ENCODE measurements around the gene SLC27A2.

Gene SLC27A2

GRCh38 chr15:50218291-50218690 lies 36.3 kb downstream of the SLC27A2 start:
- H3K36me3 ChIP-seq (ENCODE audit: control insufficient read depth in 1 of 2, insufficient read depth in 2 of 2, low read length in 2 of 2), result no peaks in the 10 kb centered on the region
- no peak overlapping the region for H3K4me3 ChIP-seq (ENCODE audit: low read depth in 1 of 2, low read length in 2 of 2)
- H3K27me3 ChIP-seq (ENCODE audit: control insufficient read depth in 1 of 2, insufficient read depth in 2 of 2, low read length in 2 of 2), result no peaks in the 10 kb centered on the region
- no peak overlapping the region for H3K27ac ChIP-seq (ENCODE audit: low read depth, low read length)
- H3K9me3 ChIP-seq (ENCODE audit: control insufficient read depth in 1 of 2, low read length in 2 of 2), result no peaks in the 10 kb centered on the region
- H3K4me1 ChIP-seq (ENCODE audit: control insufficient read depth in 1 of 2, insufficient read depth in 2 of 2, low read length in 2 of 2), result no peaks in the 10 kb centered on the region
- H3K9ac ChIP-seq (ENCODE audit: low read depth in 1 of 2, low read length in 2 of 2), result no peak overlapping the region

GRCh38 chr15:50218691-50219090 lies 36.7 kb downstream of the SLC27A2 start:
- H3K36me3 ChIP-seq (ENCODE audit: control insufficient read depth in 1 of 2, insufficient read depth in 2 of 2, low read length in 2 of 2), result no peaks in the 10 kb centered on the region
- no peak overlapping the region for H3K27ac ChIP-seq (ENCODE audit: low read depth, low read length)
- H3K4me1 ChIP-seq (ENCODE audit: control insufficient read depth in 1 of 2, insufficient read depth in 2 of 2, low read length in 2 of 2), result no peaks in the 10 kb centered on the region
- H3K9me3 ChIP-seq (ENCODE audit: control insufficient read depth in 1 of 2, low read length in 2 of 2), result no peaks in the 10 kb centered on the region
- no peaks in the 10 kb centered on the region for H3K27me3 ChIP-seq (ENCODE audit: control insufficient read depth in 1 of 2, insufficient read depth in 2 of 2, low read length in 2 of 2)
- H3K9ac ChIP-seq (ENCODE audit: low read depth in 1 of 2, low read length in 2 of 2), result no peak overlapping the region
- H3K4me3 ChIP-seq (ENCODE audit: low read depth in 1 of 2, low read length in 2 of 2), result no peak overlapping the region

GRCh38 chr15:50219820-50220219 lies 37.8 kb downstream of the SLC27A2 start:
- Histone ChIP-seq H3K27ac (ENCODE audit: low read depth, low read length) (no peak overlapping the region), H3K4me1 (ENCODE audit: control insufficient read depth in 1 of 2, insufficient read depth in 2 of 2, low read length in 2 of 2) (no peaks in the 10 kb centered on the region), H3K9me3 (ENCODE audit: control insufficient read depth in 1 of 2, low read length in 2 of 2) (no peaks in the 10 kb centered on the region), H3K27me3 (ENCODE audit: control insufficient read depth in 1 of 2, insufficient read depth in 2 of 2, low read length in 2 of 2) (no peaks in the 10 kb centered on the region), H3K9ac (ENCODE audit: low read depth in 1 of 2, low read length in 2 of 2) (no peak overlapping the region), H3K36me3 (ENCODE audit: control insufficient read depth in 1 of 2, insufficient read depth in 2 of 2, low read length in 2 of 2) (no peaks in the 10 kb centered on the region), H3K4me3 (ENCODE audit: low read depth in 1 of 2, low read length in 2 of 2) (no peak overlapping the region)

DNA sequence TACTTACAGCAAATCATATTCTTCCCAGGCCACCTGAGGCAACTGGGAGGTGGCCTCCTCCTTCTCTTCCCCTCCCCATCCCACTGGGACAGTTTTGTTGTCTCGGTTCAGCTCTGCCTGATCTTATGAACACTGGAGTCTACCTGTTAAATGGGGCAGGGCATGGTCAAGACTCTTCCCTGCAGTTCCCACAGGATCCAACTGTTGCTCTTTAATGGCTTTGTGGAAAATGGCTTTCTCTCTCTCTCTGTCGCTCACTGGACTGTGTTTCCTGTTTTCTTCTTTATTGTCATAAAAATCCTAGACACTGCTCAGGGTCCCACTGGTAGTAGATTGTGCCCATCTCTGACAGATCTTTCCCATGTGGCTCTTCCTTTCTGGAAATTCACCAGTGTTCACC lies 40.2 kb downstream of the SLC27A2 start:
- H3K4me3 ChIP-seq (ENCODE audit: low read depth in 1 of 2, low read length in 2 of 2), result no peak overlapping the region
- no peaks in the 10 kb centered on the region for H3K27me3 ChIP-seq (ENCODE audit: control insufficient read depth in 1 of 2, insufficient read depth in 2 of 2, low read length in 2 of 2)
- no peaks in the 10 kb centered on the region for H3K4me1 ChIP-seq (ENCODE audit: control insufficient read depth in 1 of 2, insufficient read depth in 2 of 2, low read length in 2 of 2)
- peaks cover 0 to 2% of the 10 kb centered on the region in 2 donors for H3K36me3 ChIP-seq (ENCODE audit: control insufficient read depth in 1 of 2, insufficient read depth in 2 of 2, low read length in 2 of 2)
- H3K9me3 ChIP-seq (ENCODE audit: control insufficient read depth in 1 of 2, low read length in 2 of 2), result no peaks in the 10 kb centered on the region
- no peak overlapping the region for H3K9ac ChIP-seq (ENCODE audit: low read depth in 1 of 2, low read length in 2 of 2)
- H3K27ac ChIP-seq (ENCODE audit: low read depth, low read length), result no peak overlapping the region

GRCh38 chr15:50224606-50225005 lies 42.6 kb downstream of the SLC27A2 start:
- H3K4me3 ChIP-seq (ENCODE audit: low read depth in 1 of 2, low read length in 2 of 2), result no peak overlapping the region
- H3K36me3 ChIP-seq (ENCODE audit: control insufficient read depth in 1 of 2, insufficient read depth in 2 of 2, low read length in 2 of 2), result peaks cover 0 to 5% of the 10 kb centered on the region in 2 donors
- H3K27ac ChIP-seq (ENCODE audit: low read depth, low read length), result no peak overlapping the region
- no peaks in the 10 kb centered on the region for H3K9me3 ChIP-seq (ENCODE audit: control insufficient read depth in 1 of 2, low read length in 2 of 2)
- no peaks in the 10 kb centered on the region for H3K4me1 ChIP-seq (ENCODE audit: control insufficient read depth in 1 of 2, insufficient read depth in 2 of 2, low read length in 2 of 2)
- no peak overlapping the region for H3K9ac ChIP-seq (ENCODE audit: low read depth in 1 of 2, low read length in 2 of 2)
- no peaks in the 10 kb centered on the region for H3K27me3 ChIP-seq (ENCODE audit: control insufficient read depth in 1 of 2, insufficient read depth in 2 of 2, low read length in 2 of 2)

GRCh38 chr15:50225057-50225456 lies 43.1 kb downstream of the SLC27A2 start:
- no peak overlapping the region for H3K9ac ChIP-seq (ENCODE audit: low read depth in 1 of 2, low read length in 2 of 2)
- no peak overlapping the region for H3K4me3 ChIP-seq (ENCODE audit: low read depth in 1 of 2, low read length in 2 of 2)
- no peaks in the 10 kb centered on the region for H3K9me3 ChIP-seq (ENCODE audit: control insufficient read depth in 1 of 2, low read length in 2 of 2)
- H3K27ac ChIP-seq (ENCODE audit: low read depth, low read length), result no peak overlapping the region
- H3K4me1 ChIP-seq (ENCODE audit: control insufficient read depth in 1 of 2, insufficient read depth in 2 of 2, low read length in 2 of 2), result no peaks in the 10 kb centered on the region
- no peaks in the 10 kb centered on the region for H3K27me3 ChIP-seq (ENCODE audit: control insufficient read depth in 1 of 2, insufficient read depth in 2 of 2, low read length in 2 of 2)
- peaks cover 0 to 5% of the 10 kb centered on the region in 2 donors for H3K36me3 ChIP-seq (ENCODE audit: control insufficient read depth in 1 of 2, insufficient read depth in 2 of 2, low read length in 2 of 2)

- no peaks in the 10 kb centered on the region for H3K9me3 ChIP-seq (ENCODE audit: control insufficient read depth in 1 of 2, low read length in 2 of 2)
- no peaks in the 10 kb centered on the region for H3K27me3 ChIP-seq (ENCODE audit: control insufficient read depth in 1 of 2, insufficient read depth in 2 of 2, low read length in 2 of 2)
- no peak overlapping the region for H3K9ac ChIP-seq (ENCODE audit: low read depth in 1 of 2, low read length in 2 of 2)
- no peak overlapping the region for H3K27ac ChIP-seq (ENCODE audit: low read depth, low read length)
- no peak overlapping the region for H3K4me3 ChIP-seq (ENCODE audit: low read depth in 1 of 2, low read length in 2 of 2)
- peaks cover 0 to 5% of the 10 kb centered on the region in 2 donors for H3K36me3 ChIP-seq (ENCODE audit: control insufficient read depth in 1 of 2, insufficient read depth in 2 of 2, low read length in 2 of 2)
- H3K4me1 ChIP-seq (ENCODE audit: control insufficient read depth in 1 of 2, insufficient read depth in 2 of 2, low read length in 2 of 2), result no peaks in the 10 kb centered on the region
Observed at GRCh38 chr15:50225938-50226337, 43.9 kb downstream of the SLC27A2 start.

- Histone ChIP-seq H3K27ac (ENCODE audit: low read depth, low read length) (no peak overlapping the region), H3K9ac (ENCODE audit: low read depth in 1 of 2, low read length in 2 of 2) (no peak overlapping the region), H3K36me3 (ENCODE audit: control insufficient read depth in 1 of 2, insufficient read depth in 2 of 2, low read length in 2 of 2) (peaks cover 0 to 5% of the 10 kb centered on the region in 2 donors), H3K4me3 (ENCODE audit: low read depth in 1 of 2, low read length in 2 of 2) (no peak overlapping the region), H3K9me3 (ENCODE audit: control insufficient read depth in 1 of 2, low read length in 2 of 2) (no peaks in the 10 kb centered on the region), H3K4me1 (ENCODE audit: control insufficient read depth in 1 of 2, insufficient read depth in 2 of 2, low read length in 2 of 2) (no peaks in the 10 kb centered on the region), H3K27me3 (ENCODE audit: control insufficient read depth in 1 of 2, insufficient read depth in 2 of 2, low read length in 2 of 2) (no peaks in the 10 kb centered on the region)
Observed at GRCh38 chr15:50227076-50227475, 45.1 kb downstream of the SLC27A2 start.

DNA sequence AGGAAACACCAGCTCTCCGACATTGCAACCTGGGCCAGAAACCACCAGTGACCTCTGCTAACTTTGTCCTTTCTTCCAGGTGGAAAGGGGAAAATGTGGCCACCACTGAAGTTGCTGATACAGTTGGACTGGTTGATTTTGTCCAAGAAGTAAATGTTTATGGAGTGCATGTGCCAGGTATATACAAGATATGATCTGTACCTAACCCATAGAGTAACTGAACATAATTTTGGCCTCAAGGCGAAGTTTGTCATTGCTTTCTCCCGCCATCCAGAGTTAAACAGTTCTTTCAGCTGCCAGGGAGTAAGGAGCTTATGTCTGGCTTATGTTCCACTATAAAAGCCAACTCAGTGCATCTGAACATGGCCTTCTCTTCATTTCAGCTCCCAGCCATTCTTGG lies 46.9 kb downstream of the SLC27A2 start:
- no peaks in the 10 kb centered on the region for H3K4me1 ChIP-seq (ENCODE audit: control insufficient read depth in 1 of 2, insufficient read depth in 2 of 2, low read length in 2 of 2)
- H3K36me3 ChIP-seq (ENCODE audit: control insufficient read depth in 1 of 2, insufficient read depth in 2 of 2, low read length in 2 of 2), result peaks cover 0 to 5% of the 10 kb centered on the region in 2 donors
- H3K9me3 ChIP-seq (ENCODE audit: control insufficient read depth in 1 of 2, low read length in 2 of 2), result no peaks in the 10 kb centered on the region
- no peak overlapping the region for H3K27ac ChIP-seq (ENCODE audit: low read depth, low read length)
- H3K27me3 ChIP-seq (ENCODE audit: control insufficient read depth in 1 of 2, insufficient read depth in 2 of 2, low read length in 2 of 2), result no peaks in the 10 kb centered on the region
- H3K9ac ChIP-seq (ENCODE audit: low read depth in 1 of 2, low read length in 2 of 2), result no peak overlapping the region
- no peak overlapping the region for H3K4me3 ChIP-seq (ENCODE audit: low read depth in 1 of 2, low read length in 2 of 2)

DNA sequence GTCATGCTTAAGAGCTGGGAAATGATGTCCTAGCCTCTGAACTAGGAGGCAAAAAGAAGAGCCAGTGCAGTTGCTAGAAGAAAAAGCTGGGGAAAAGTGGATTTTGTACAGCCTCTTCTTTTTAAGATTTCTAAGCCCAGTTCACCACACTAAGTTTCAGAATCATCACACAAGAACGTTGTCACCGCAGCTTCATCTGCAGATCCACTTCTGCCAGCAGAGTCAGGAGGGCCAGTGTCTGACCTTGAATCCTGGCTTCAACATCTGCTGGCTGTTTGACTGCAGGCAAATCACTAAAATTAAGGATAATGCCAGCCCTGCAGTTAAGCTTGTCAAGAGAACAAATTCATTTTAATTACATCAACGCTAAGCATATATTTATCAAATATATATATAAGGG lies 47.3 kb downstream of the SLC27A2 start:
- Histone ChIP-seq H3K9me3 (ENCODE audit: control insufficient read depth in 1 of 2, low read length in 2 of 2) (no peaks in the 10 kb centered on the region), H3K27me3 (ENCODE audit: control insufficient read depth in 1 of 2, insufficient read depth in 2 of 2, low read length in 2 of 2) (no peaks in the 10 kb centered on the region), H3K36me3 (ENCODE audit: control insufficient read depth in 1 of 2, insufficient read depth in 2 of 2, low read length in 2 of 2) (peaks cover 0 to 5% of the 10 kb centered on the region in 2 donors), H3K9ac (ENCODE audit: low read depth in 1 of 2, low read length in 2 of 2) (no peak overlapping the region), H3K4me3 (ENCODE audit: low read depth in 1 of 2, low read length in 2 of 2) (no peak overlapping the region), H3K4me1 (ENCODE audit: control insufficient read depth in 1 of 2, insufficient read depth in 2 of 2, low read length in 2 of 2) (no peaks in the 10 kb centered on the region), H3K27ac (ENCODE audit: low read depth, low read length) (no peak overlapping the region)

GRCh38 chr15:50231761-50232160 lies 49.8 kb downstream of the SLC27A2 start:
- no peaks in the 10 kb centered on the region for H3K4me1 ChIP-seq (ENCODE audit: control insufficient read depth in 1 of 2, insufficient read depth in 2 of 2, low read length in 2 of 2)
- no peaks in the 10 kb centered on the region for H3K27me3 ChIP-seq (ENCODE audit: control insufficient read depth in 1 of 2, insufficient read depth in 2 of 2, low read length in 2 of 2)
- H3K36me3 ChIP-seq (ENCODE audit: control insufficient read depth in 1 of 2, insufficient read depth in 2 of 2, low read length in 2 of 2), result peaks cover 0 to 5% of the 10 kb centered on the region in 2 donors
- no peak overlapping the region for H3K4me3 ChIP-seq (ENCODE audit: low read depth in 1 of 2, low read length in 2 of 2)
- H3K9ac ChIP-seq (ENCODE audit: low read depth in 1 of 2, low read length in 2 of 2), result no peak overlapping the region
- no peak overlapping the region for H3K27ac ChIP-seq (ENCODE audit: low read depth, low read length)
- H3K9me3 ChIP-seq (ENCODE audit: control insufficient read depth in 1 of 2, low read length in 2 of 2), result no peaks in the 10 kb centered on the region

Data from duodenal mucosa (tissue), 2 donors.